ENCODE data around the gene PEPD. TPM values are rescaled to one million over a fixed set of nuclear protein-coding genes. Genes with fewer than 3 reads are reported as not detected.

PEPD gene
- total RNA-seq, 4 donors from 2014 or later: 116 to 1,166 (median 748) TPM

DNA sequence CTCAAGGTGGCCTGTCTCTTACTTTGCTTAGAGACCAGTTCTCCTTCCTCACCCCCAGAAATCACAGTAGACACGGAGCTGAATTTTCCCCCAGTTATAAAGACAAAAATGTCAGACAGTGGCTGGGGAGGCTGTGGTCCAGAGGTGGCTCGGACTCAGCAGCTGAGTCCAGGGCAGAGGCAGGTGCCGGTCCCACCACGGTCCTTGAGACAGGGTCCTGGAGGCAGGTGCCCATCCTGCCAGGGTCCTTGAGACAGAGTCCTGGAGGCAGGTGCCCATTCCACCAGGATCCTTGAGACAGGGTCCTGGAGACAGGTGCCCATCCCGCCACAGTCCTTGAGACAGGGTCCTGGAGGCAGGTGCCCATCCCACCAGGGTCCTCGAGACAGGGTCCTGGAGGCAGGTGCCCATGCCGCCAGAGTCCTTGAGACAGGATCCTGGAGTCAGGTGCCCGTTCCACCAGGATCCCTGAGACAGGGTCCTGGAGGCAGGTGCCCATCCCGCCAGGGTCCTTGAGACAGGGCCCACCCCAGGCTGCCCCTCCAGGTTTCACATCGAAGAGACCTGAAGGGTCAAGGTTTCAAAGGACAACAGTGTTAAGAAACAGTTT lies 23.1 kb downstream of the PEPD start:
- Histone ChIP-seq H3K27ac (no peak overlapping the region), H3K4me1 (no peaks in the 10 kb centered on the region), H3K9me3 (no peaks in the 10 kb centered on the region), H3K4me3 (no peak overlapping the region), H3K27me3 (no peaks in the 10 kb centered on the region), H3K36me3 (peaks cover 0 to 83% (median 0%) of the 10 kb centered on the region in 3 donors)
- no peak for TF ChIP-seq POLR2A (IDR thresholded peaks at IDR 0.05)
- TF ChIP-seq, protein P1, sequence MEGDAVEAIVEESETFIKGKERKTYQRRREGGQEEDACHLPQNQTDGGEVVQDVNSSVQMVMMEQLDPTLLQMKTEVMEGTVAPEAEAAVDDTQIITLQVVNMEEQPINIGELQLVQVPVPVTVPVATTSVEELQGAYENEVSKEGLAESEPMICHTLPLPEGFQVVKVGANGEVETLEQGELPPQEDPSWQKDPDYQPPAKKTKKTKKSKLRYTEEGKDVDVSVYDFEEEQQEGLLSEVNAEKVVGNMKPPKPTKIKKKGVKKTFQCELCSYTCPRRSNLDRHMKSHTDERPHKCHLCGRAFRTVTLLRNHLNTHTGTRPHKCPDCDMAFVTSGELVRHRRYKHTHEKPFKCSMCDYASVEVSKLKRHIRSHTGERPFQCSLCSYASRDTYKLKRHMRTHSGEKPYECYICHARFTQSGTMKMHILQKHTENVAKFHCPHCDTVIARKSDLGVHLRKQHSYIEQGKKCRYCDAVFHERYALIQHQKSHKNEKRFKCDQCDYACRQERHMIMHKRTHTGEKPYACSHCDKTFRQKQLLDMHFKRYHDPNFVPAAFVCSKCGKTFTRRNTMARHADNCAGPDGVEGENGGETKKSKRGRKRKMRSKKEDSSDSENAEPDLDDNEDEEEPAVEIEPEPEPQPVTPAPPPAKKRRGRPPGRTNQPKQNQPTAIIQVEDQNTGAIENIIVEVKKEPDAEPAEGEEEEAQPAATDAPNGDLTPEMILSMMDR (IDR thresholded peaks at IDR 0.05): no peak
- DNase-seq: peak in 1 of 3 donors; percentile 26

DNA sequence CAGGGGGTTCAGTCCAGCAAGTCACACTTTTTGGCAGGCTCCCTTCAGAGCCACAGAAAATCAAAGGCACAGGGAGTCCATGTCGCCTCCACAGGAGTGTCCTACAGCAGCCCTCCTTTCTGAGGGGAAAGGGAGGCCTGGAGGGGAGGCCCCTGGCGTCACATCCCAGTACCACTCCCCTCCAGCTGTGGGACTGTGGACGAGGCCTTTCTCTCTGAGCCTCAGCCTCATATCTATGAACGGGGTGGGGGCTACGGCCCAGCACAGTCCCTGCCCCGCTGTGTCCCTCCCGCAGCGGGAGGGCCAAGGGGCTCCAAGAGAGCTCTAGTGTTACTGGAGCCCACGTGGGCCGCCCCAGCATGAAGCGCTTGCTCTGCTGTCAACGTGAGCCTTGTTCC lies 23.8 kb downstream of the PEPD start:
- Histone ChIP-seq H3K27me3 (no peaks in the 10 kb centered on the region), H3K27ac (no peak overlapping the region), H3K4me3 (no peak overlapping the region), H3K9me3 (no peaks in the 10 kb centered on the region), H3K36me3 (peaks cover 0 to 88% (median 0%) of the 10 kb centered on the region in 3 donors), H3K4me1 (no peaks in the 10 kb centered on the region)
- no peak for TF ChIP-seq POLR2A (IDR thresholded peaks at IDR 0.05)
- TF ChIP-seq, protein P1 (IDR thresholded peaks at IDR 0.05): no peak
- peak in 1 of 3 donors; percentile 24 for DNase-seq

DNA sequence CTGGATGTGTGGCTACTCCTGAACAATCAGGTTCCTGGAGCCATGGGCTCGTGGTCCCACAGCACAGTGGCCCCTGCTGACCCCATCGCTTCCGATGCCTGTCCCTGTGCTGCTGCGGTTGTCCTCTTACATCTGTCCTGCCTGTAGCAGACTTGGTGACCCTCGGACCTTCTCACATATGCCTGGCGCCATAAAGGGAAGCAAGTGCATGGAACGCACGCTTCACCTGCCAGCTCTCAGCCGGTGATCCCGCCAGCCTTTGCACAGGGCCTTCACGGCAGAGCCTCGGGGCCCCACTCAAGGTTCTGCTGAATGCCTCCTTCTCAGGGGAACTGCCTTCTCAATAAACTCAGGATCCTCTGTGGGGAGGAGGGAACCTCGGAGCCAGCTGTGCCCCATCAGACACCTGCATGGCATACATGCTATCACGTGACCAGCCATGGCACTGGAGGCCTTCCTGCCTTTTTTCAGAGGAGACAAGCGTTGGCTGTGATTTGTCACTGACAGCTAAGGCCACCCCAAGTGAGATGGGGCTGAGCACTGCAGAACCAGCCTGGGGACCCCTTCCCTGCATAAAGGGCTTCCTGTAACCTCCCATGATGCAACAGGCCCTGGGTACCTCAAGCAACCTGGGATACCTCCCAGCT lies 24.3 kb downstream of the PEPD start:
- no peaks in the 10 kb centered on the region for H3K4me1 ChIP-seq
- no peaks in the 10 kb centered on the region for H3K27me3 ChIP-seq
- H3K9me3 ChIP-seq: no peaks in the 10 kb centered on the region
- TF ChIP-seq, protein P1 (IDR thresholded peaks at IDR 0.05): no peak
- TF ChIP-seq POLR2A (IDR thresholded peaks at IDR 0.05): no peak
- H3K27ac ChIP-seq: no peak overlapping the region
- no peak overlapping the region for H3K4me3 ChIP-seq
- DNase-seq: peak in 1 of 3 donors; percentile 36
- peaks cover 0 to 86% (median 0%) of the 10 kb centered on the region in 3 donors for H3K36me3 ChIP-seq

DNA sequence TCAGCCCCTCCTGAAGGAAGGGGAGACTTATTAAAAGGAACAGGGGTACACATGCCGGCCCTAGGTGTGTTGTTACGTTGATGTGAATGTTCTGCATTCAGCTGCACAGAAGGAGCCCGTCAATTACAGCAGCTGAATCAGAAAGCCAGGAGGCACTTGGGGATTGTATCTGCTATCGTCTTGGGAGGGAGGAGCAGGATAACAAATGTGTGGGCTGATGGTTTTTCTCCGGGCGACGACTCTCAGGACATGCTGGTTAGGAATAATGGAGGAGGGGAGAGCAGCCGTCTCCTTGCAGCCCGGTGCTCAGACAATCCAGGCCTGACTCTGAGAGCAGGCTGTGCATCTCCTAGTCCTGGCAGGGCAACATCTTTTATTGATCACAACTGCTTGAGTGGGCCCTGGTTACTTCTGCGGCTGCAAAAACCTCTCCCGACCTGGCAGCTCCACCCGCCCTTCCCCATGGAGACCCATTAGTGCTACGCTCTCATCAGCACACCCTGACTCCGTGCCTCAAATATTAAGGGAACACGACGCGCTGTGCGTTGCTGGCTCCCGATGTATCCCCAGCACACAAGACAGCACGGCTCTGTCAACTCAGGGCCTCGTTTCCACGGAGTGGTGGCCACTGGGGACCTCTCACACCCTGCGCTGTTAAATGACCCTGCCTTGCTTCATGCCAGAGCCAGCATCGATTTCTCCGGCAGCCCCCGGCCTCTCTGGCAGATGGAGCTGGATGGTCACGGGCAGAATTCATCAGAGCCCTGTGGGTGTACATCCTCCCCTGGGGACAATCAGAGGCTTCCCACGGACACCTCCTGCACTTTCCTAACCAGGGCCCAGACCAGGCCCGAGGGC lies 25.3 kb downstream of the PEPD start:
- H3K36me3 ChIP-seq: peaks cover 0 to 76% (median 0%) of the 10 kb centered on the region in 3 donors
- H3K4me1 ChIP-seq: no peaks in the 10 kb centered on the region
- no peak for TF ChIP-seq POLR2A (IDR thresholded peaks at IDR 0.05)
- TF ChIP-seq, protein P1 (IDR thresholded peaks at IDR 0.05): no peak
- H3K4me3 ChIP-seq: no peak overlapping the region
- no peaks in the 10 kb centered on the region for H3K27me3 ChIP-seq
- no peaks in the 10 kb centered on the region for H3K9me3 ChIP-seq
- H3K27ac ChIP-seq: no peak overlapping the region
- DNase-seq: peak in 1 of 3 donors; percentile 43

DNA sequence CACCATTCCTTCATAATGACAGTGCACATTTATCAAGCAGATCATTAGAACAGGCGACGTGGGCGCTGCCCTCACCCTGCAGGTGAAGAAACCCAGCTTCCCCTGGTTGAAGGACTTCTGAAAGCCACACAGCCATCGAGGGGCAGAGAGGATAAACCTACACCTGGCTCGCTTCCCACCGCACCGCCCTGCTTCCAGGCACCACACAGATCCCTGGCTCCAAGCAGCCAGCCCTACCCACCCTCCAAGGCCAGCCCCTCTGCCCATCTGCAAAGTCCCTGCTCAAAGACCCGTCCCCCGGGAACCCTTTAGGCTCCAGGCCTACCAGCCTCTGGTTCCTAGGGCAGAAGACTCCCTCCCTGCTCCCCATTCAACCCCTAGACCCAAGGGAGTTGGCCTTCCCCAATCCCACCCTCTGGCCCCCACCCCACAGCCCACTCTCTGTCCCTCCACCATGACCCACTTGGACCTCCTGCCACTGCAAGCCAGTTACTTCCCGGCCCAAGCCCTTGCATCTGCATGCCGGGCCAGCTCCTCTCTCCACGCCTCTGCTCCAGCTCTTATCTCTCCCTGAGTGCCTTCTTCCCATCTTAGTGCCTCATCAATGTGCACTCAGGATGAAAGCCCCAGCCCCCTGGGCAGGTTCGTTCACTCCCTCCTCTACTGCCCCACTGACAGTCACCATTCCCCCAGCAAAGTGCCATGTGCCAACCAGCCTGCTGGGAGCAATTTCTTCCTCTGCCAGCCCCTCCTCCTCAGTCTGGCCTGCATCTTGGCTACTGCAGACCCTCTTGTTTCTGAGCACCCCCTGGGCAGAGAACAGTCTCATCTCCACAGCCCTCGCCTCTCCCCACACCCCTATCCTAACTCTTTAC lies 28.0 kb downstream of the PEPD start:
- no peaks in the 10 kb centered on the region for H3K9me3 ChIP-seq
- TF ChIP-seq, protein P1 (IDR thresholded peaks at IDR 0.05): no peak
- no peaks in the 10 kb centered on the region for H3K27me3 ChIP-seq
- peak in 1 of 3 donors; percentile 38 for DNase-seq
- no peaks in the 10 kb centered on the region for H3K4me1 ChIP-seq
- no peak overlapping the region for H3K27ac ChIP-seq
- no peak overlapping the region for H3K4me3 ChIP-seq
- peaks cover 0 to 65% (median 0%) of the 10 kb centered on the region in 3 donors for H3K36me3 ChIP-seq

Measured in Peyer's patch (tissue), 4 donors.